GDM1 (cell line): ENCODE measurements around the gene MYRF.

Experiments
- DNase-seq: peaks from one replicate; lab custom pipeline; 2025; lab: John Stamatoyannopoulos, UW

The MYRF gene

GRCh38 chr11:61718621-61719302, 33.7 kb upstream of the MYRF start:
- DNase-seq, result no peak

GRCh38 chr11:61719978-61720377, 32.5 kb upstream of the MYRF start:
- DNase-seq, result no peak

- DNase-seq, result no peak
Observed at GRCh38 chr11:61720597-61720996, 31.8 kb upstream of the MYRF start.

GRCh38 chr11:61724437-61724836, 28.0 kb upstream of the MYRF start:
- DNase-seq, result no peak

GRCh38 chr11:61725781-61726231, 26.6 kb upstream of the MYRF start:
- no peak for DNase-seq

- DNase-seq, result no peak
Observed at GRCh38 chr11:61726775-61727174, 25.7 kb upstream of the MYRF start.

GRCh38 chr11:61727401-61727811, 25.0 kb upstream of the MYRF start:
- no peak for DNase-seq

- DNase-seq, result no peak
Observed at GRCh38 chr11:61728066-61728939, 24.1 kb upstream of the MYRF start.

- no peak for DNase-seq
Observed at GRCh38 chr11:61728940-61729219, 23.6 kb upstream of the MYRF start.

- DNase-seq, result no peak
Observed at GRCh38 chr11:61730240-61730994, 22.0 kb upstream of the MYRF start.

GRCh38 chr11:61731211-61731951, 21.1 kb upstream of the MYRF start:
- DNase-seq, result no peak

- DNase-seq, result no peak
Observed at GRCh38 chr11:61731952-61732675, 20.3 kb upstream of the MYRF start.

- DNase-seq, result no peak
Observed at GRCh38 chr11:61732705-61733104, 19.7 kb upstream of the MYRF start.

- DNase-seq, result peak; percentile 62
Observed at GRCh38 chr11:61733120-61733978, 19.1 kb upstream of the MYRF start.

- DNase-seq, result no peak
Observed at GRCh38 chr11:61734767-61735166, 17.7 kb upstream of the MYRF start.

- DNase-seq, result no peak
Observed at GRCh38 chr11:61735391-61735790, 17.0 kb upstream of the MYRF start.

- no peak for DNase-seq
Observed at GRCh38 chr11:61736310-61736709, 16.1 kb upstream of the MYRF start.

GRCh38 chr11:61737131-61737530, 15.3 kb upstream of the MYRF start:
- DNase-seq, result no peak

- no peak for DNase-seq
Observed at GRCh38 chr11:61737636-61738386, 14.6 kb upstream of the MYRF start.

- DNase-seq, result no peak
Observed at GRCh38 chr11:61738776-61739175, 13.7 kb upstream of the MYRF start.
